ENCODE measurements around the gene GLDC. TPM values are rescaled to one million over a fixed set of nuclear protein-coding genes. Genes with fewer than 3 reads are reported as not detected.

Gene GLDC
- total RNA-seq, 1 donor from 2014 or later = 2.6 TPM

- peak overlapping the region; percentile 71 for H3K4me3 Mint-ChIP-seq
- H3K4me1 Mint-ChIP-seq = peaks cover 83% of the 10 kb centered on the region
- intact Hi-C loops (cut with micrococcal nuclease) = loop anchor here (1.0 to 10.0 kb wide), 6 partner anchors 9 to 1895 kb away; partner anchors contain the start of genes KDM4C and RCL1
- ATAC-seq (ENCODE audit: low read depth) (peak; percentile 68), DNase-seq (no peak)
- peaks cover 8% of the 10 kb centered on the region for H3K36me3 Mint-ChIP-seq (ENCODE audit: low read depth)
- H3K9me3 Mint-ChIP-seq = no peaks in the 10 kb centered on the region
- peak overlapping the region; percentile 95 for H3K27ac Mint-ChIP-seq
- no peaks in the 10 kb centered on the region for H3K27me3 Mint-ChIP-seq
- CTCF ChIA-PET = interaction anchor here (0.8 to 1.7 kb wide), 5 partner anchors 49 to 107 kb away, joined by 3 to 5 read pairs (median 4); partner anchors contain the start of gene KDM4C
- POLR2A ChIA-PET = interaction anchor here (0.6 to 21.0 kb wide), 15 partner anchors 8 to 1949 kb away, joined by 3 to 853 read pairs (median 9); partner anchors contain the start of genes AK3, GLDC, KDM4C and UHRF2
- TF ChIP-seq CTCF (IDR thresholded peaks at IDR 0.05) = no peak
Observed at GRCh38 chr9:6689893-6690674, 44.6 kb upstream of the GLDC start.

- H3K4me1 Mint-ChIP-seq = peaks cover 79% of the 10 kb centered on the region
- no peaks in the 10 kb centered on the region for H3K27me3 Mint-ChIP-seq
- intact Hi-C loops (cut with micrococcal nuclease) = loop anchor here (5.0 to 10.0 kb wide), 2 partner anchors 335 to 1892 kb away; partner anchors contain the start of gene RCL1
- POLR2A ChIA-PET = interaction anchor here (1.7 to 21.0 kb wide), 4 partner anchors 16 to 273 kb away, joined by 9 to 853 read pairs (median 14); partner anchors contain the start of genes KDM4C and UHRF2
- H3K36me3 Mint-ChIP-seq (ENCODE audit: low read depth) = peaks cover 11% of the 10 kb centered on the region
- no peak for ATAC-seq (ENCODE audit: low read depth)
- H3K4me3 Mint-ChIP-seq = no peak overlapping the region
- CTCF ChIA-PET = interaction anchor here (0.7 to 3.1 kb wide), 3 partner anchors 52 to 102 kb away, joined by 3 to 19 read pairs (median 3); no protein-coding TSS in a partner anchor
- H3K9me3 Mint-ChIP-seq = no peaks in the 10 kb centered on the region
- peak overlapping the region; percentile 59 for H3K27ac Mint-ChIP-seq
- no peak for DNase-seq
- TF ChIP-seq CTCF (IDR thresholded peaks at IDR 0.05) = no peak
Observed at GRCh38 chr9:6687180-6687579, 41.7 kb upstream of the GLDC start.

- Mint-ChIP-seq H3K4me1 (peaks cover 75% of the 10 kb centered on the region), H3K27ac (peak overlapping the region; percentile 84), H3K36me3 (ENCODE audit: low read depth) (peaks cover 18% of the 10 kb centered on the region), H3K9me3 (no peaks in the 10 kb centered on the region), H3K27me3 (no peaks in the 10 kb centered on the region), H3K4me3 (peak overlapping the region; percentile 50)
- no peak for TF ChIP-seq CTCF (IDR thresholded peaks at IDR 0.05)
- ChIA-PET CTCF (interaction anchor here (0.8 to 3.1 kb wide), 9 partner anchors 30 to 333 kb away, joined by 3 to 19 read pairs (median 3); partner anchors contain the start of gene KDM4C), POLR2A (interaction anchor here (0.6 to 21.0 kb wide), 7 partner anchors 17 to 273 kb away, joined by 5 to 853 read pairs (median 9); partner anchors contain the start of genes KDM4C and UHRF2)
- intact Hi-C loops (cut with micrococcal nuclease) = loop anchor here (1.0 to 10.0 kb wide), 3 partner anchors 101 to 1892 kb away; partner anchors contain the start of gene RCL1
- no peak for ATAC-seq (ENCODE audit: low read depth)
- no peak for DNase-seq
Observed at GRCh38 chr9:6686396-6686795, 40.9 kb upstream of the GLDC start.

GRCh38 chr9:6681957-6682501 is 36.5 kb upstream of the GLDC start:
- ChIA-PET CTCF (interaction anchor here (0.7 to 2.9 kb wide), 4 partner anchors 36 to 97 kb away, joined by 3 to 10 read pairs (median 4); no protein-coding TSS in a partner anchor), POLR2A (interaction anchor here (0.6 to 21.0 kb wide), 34 partner anchors 10 to 1099 kb away, joined by 3 to 853 read pairs (median 5); partner anchors contain the start of genes GLDC, KDM4C and UHRF2)
- Mint-ChIP-seq H3K4me3 (peak overlapping the region; percentile 97), H3K27me3 (no peaks in the 10 kb centered on the region), H3K27ac (peak overlapping the region; percentile 100), H3K4me1 (peaks cover 50% of the 10 kb centered on the region), H3K9me3 (no peaks in the 10 kb centered on the region), H3K36me3 (ENCODE audit: low read depth) (peaks cover 19% of the 10 kb centered on the region)
- ATAC-seq (ENCODE audit: low read depth) (no peak), DNase-seq (no peak)
- intact Hi-C loops (cut with micrococcal nuclease) = loop anchor here (1.0 to 10.0 kb wide), 11 partner anchors 8 to 1887 kb away; partner anchors contain the start of genes GLDC, KDM4C, RCL1 and RIC1
- TF ChIP-seq CTCF (IDR thresholded peaks at IDR 0.05) = no peak
